GM18951 (cell line): ENCODE results near the gene LITAFD.
"Not testable (repeated sequence)": the region's sequence is repeated elsewhere in the genome, so short reads cannot be mapped to it uniquely, and the experiment has no call there.

Experiments used
- POLR2A ChIP-seq: IDR thresholded peaks from 4 replicates; pipeline ENCODE4 v1.6.1; 2011; ENCODE audit warnings: mild to moderate bottlenecking; ENCODE audit not compliant: insufficient read length, insufficient read depth; ENCODE audit errors: extremely low read depth
- in situ Hi-C: fragments of 300-500 bp; cut with MboI; formaldehyde crosslinking; loops from one replicate; pipeline ENCODE4 v1.12.0; 2022; ENCODE audit warnings: low sequenced_read_pairs, mixed read lengths, inconsistent platforms; ENCODE audit not compliant: unreplicated experiment

LITAFD gene

GRCh38 chr16:8882041-8882617 lies at the start of gene LITAFD:
Gene LITAFD (plus strand): TSS chr16:8882351. CDS start chr16:8884356, 2,005 bp downstream.
- no peak for TF ChIP-seq POLR2A
- in situ Hi-C loops = loop anchor here (10.0 kb wide), 1 partner anchor 217 kb away; no protein-coding TSS in a partner anchor

- no peak for TF ChIP-seq POLR2A
- in situ Hi-C loops = no loop called here
These were observed 49.4 kb upstream of the LITAFD start for GRCh38 chr16:8832717-8833105.

- in situ Hi-C loops = not testable (repeated sequence)
These were observed 45.4 kb upstream of the LITAFD start for GRCh38 chr16:8836797-8837196.

- in situ Hi-C loops = not testable (repeated sequence)
These were observed 44.6 kb upstream of the LITAFD start for GRCh38 chr16:8837594-8837993.

- in situ Hi-C loops = not testable (repeated sequence)
These were observed 40.1 kb upstream of the LITAFD start for GRCh38 chr16:8842016-8842415.

- in situ Hi-C loops = not testable (repeated sequence)
These were observed 38.9 kb upstream of the LITAFD start for GRCh38 chr16:8843296-8843695.

- no peak for TF ChIP-seq POLR2A
- in situ Hi-C loops = no loop called here
These were observed 36.4 kb upstream of the LITAFD start for GRCh38 chr16:8845699-8846298.

- in situ Hi-C loops = no loop called here
- TF ChIP-seq POLR2A = no peak
These were observed 35.7 kb upstream of the LITAFD start for GRCh38 chr16:8846401-8846932.

- in situ Hi-C loops = no loop called here
- no peak for TF ChIP-seq POLR2A
These were observed 35.0 kb upstream of the LITAFD start for GRCh38 chr16:8847145-8847544.

- no peak for TF ChIP-seq POLR2A
- in situ Hi-C loops = no loop called here
These were observed 34.5 kb upstream of the LITAFD start for GRCh38 chr16:8847623-8848022.

GRCh38 chr16:8848231-8848938 lies 33.8 kb upstream of the LITAFD start:
- in situ Hi-C loops = no loop called here
- no peak for TF ChIP-seq POLR2A

- TF ChIP-seq POLR2A = no peak
- in situ Hi-C loops = no loop called here
These were observed 33.2 kb upstream of the LITAFD start for GRCh38 chr16:8848939-8849391.

- in situ Hi-C loops = no loop called here
- no peak for TF ChIP-seq POLR2A
These were observed 32.6 kb upstream of the LITAFD start for GRCh38 chr16:8849411-8850011.
